Activated CD8-positive, alpha-beta memory T cell treated with anti-CD3 and anti-CD28 coated beads, Interleukin-2, amount 50 U/mL, for 4 hours (primary cell): ENCODE results near the gene NHLH2.

Source experiments
- DNase-seq: peaks from one replicate; pipeline ENCODE4 v3.0.0-alpha.2; 2020

The NHLH2 gene

DNA sequence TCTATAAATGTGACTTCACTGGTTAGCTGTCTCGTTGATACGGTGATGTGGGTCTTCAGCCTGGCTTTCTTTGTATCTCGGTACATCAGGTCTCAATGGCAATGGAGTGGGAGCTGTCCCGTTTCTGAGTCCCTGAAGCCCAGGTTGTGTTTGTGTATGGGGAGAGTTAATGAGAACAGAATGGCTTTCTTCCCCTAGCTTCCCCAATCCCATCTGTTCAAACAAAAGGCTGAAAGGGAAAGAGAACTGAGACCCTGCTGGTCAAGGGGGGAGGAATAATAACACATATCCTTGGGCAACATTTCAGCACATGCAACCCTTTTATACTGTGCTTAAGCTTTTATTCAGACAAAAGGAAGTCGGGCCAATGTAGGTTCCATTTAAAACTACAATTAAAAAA, 44.0 kb downstream of the NHLH2 start:
- no peak for DNase-seq

GRCh38 chr1:115796036-115796435, 44.9 kb downstream of the NHLH2 start:
- no peak for DNase-seq

GRCh38 chr1:115794976-115795639, 45.8 kb downstream of the NHLH2 start:
- no peak for DNase-seq

DNA sequence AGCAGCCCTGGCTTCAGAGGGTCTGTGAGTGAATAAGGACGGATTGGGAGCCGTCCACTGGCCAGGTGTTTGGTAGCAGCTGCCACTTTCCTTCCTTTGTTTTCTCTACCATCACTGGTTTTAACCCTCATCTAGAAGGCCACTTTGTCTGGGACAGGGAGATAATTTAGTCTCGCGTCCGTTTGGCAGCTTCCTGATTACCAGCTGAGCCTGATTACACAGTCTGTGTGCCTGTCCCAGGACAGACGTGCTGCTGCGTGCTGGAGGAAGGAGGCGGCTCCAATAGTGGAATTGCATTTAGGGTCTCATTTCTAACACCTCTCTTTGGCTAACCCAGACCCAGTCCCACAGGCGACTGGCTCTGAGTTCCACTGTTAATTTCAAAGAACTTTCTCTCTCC, 47.8 kb downstream of the NHLH2 start:
- no peak for DNase-seq

GRCh38 chr1:115791816-115792215, 49.1 kb downstream of the NHLH2 start:
- DNase-seq = no peak

- DNase-seq = no peak
Measured at GRCh38 chr1:115790846-115791245, 50.1 kb downstream of the NHLH2 start.

DNA sequence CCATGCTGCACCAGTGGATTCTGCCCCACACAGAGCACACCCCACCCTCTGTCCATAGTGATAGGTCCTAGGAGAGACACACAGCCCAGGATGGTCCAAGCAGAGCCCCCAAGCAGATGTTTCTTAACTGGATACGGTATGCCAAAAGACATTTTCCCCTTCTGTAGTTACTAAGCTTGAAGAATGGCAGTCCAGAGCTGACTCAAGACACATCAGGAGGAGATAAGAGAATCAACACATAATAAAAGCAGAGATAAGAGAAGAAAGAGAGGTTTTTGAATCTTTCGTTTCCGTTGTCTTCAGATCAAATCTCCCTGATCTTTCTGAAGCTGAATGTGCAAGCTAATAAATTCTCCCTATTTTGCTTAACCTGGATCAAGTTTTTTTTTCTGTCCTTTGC, 50.6 kb downstream of the NHLH2 start:
- no peak for DNase-seq
